ENCODE measurements around the gene KLHDC7B. TPM values are rescaled to one million over a fixed set of nuclear protein-coding genes. Genes with fewer than 3 reads are reported as not detected.

Gene KLHDC7B
- total and polyA plus RNA-seq, 2 of the 13 experiments (the other 11 are each of a cell fraction or from before 2014, with no cell fraction given): 0.11 TPM; not detected in 1

DNA sequence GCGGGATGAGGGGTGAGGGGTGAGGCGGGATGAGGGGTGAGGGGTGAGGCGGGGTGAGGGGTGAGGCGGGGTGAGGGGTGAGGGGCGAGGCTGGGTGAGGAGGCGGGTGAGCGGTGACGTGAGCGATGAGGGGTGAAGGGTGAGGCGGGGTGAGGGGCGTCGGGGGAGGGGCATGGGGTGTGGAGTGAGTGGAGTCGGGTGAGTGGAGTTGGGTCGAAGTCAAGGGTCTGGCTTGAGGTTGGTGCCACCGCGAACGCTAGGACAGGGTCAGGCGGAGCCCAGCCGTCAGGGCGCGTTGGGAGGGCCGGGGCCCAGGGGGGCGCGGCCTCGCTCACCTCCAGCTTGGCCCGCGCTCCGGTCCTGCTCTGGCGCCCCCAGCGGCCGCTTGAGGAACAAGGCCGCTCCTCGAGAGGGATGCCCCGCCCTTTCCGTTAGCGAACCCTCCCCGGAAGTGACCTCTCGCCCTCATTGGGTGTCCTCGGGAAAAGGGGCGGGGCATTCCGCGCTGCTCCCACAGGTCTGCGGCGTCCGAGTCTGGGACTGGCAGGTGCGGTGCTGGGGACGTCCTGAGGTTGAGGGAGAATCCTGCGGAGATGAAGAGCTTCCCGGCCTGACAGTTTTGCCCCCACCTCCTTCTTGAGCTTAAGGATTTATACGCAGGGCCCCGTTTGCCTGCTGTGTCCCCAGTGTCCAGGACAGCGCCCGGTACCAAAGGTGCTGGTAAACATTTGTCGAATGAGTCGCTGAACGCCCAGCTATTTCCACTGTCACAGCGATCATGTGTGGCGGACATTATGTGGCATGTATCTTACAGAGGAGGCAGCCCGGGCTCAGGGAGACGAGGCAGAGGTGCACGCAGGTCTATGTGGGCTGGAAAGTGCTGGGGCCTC lies 17.1 kb downstream of the KLHDC7B start, which contains the start of gene SYCE3 (continued):
- TF ChIP-seq, protein P1, sequence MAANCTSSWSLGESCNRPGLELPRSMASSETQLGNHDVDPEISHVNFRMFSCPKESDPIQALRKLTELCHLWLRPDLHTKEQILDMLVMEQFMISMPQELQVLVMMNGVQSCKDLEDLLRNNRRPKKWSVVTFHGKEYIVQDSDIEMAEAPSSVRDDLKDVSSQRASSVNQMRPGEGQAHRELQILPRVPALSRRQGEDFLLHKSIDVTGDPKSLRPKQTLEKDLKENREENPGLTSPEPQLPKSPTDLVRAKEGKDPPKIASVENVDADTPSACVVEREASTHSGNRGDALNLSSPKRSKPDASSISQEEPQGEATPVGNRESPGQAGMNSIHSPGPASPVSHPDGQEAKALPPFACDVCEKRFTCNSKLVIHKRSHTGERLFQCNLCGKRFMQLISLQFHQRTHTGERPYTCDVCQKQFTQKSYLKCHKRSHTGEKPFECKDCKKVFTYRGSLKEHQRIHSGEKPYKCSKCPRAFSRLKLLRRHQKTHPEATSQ (CRISPR knock-in tag; IDR thresholded peaks at IDR 0.05; ENCODE audit: borderline replicate concordance): no peak
- TF ChIP-seq MTA3 (CRISPR knock-in tag; IDR thresholded peaks at IDR 0.05) (no peak), ZFY (CRISPR knock-in tag; IDR thresholded peaks at IDR 0.05) (peak; percentile 52; the same call in 1 of the 2 replicates), U2AF2 (IDR thresholded peaks at IDR 0.05; ENCODE audit: low read depth, low read length) (no peak), MED13 (CRISPR knock-in tag; IDR thresholded peaks at IDR 0.05) (no peak), ZSCAN21 (CRISPR knock-in tag; IDR thresholded peaks at IDR 0.05; ENCODE audit: borderline replicate concordance) (0 out of 2 replicates have a peak, but pooled peaks have one; percentile 28), NFKB2 (CRISPR knock-in tag; IDR thresholded peaks at IDR 0.05; ENCODE audit: borderline replicate concordance) (0 out of 2 replicates have a peak, but pooled peaks have one; percentile 6), SPEN (CRISPR knock-in tag; IDR thresholded peaks at IDR 0.05; ENCODE audit: low read depth) (peak; percentile 88), NFIC (IDR thresholded peaks at IDR 0.05; ENCODE audit: low read length) (no peak), PCBP1 (IDR thresholded peaks at IDR 0.05; ENCODE audit: borderline replicate concordance, low read depth, low read length) (no peak), GABPA (IDR thresholded peaks at IDR 0.05; ENCODE audit: low read depth, low read length) (peak; percentile 74), GABPA (CRISPR knock-in tag; IDR thresholded peaks at IDR 0.05; ENCODE audit: low read depth) (peak; percentile 91)
- TF ChIP-seq, protein P2, sequence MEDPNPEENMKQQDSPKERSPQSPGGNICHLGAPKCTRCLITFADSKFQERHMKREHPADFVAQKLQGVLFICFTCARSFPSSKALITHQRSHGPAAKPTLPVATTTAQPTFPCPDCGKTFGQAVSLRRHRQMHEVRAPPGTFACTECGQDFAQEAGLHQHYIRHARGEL (CRISPR knock-in tag; IDR thresholded peaks at IDR 0.05): no peak
- TF ChIP-seq, protein P3, sequence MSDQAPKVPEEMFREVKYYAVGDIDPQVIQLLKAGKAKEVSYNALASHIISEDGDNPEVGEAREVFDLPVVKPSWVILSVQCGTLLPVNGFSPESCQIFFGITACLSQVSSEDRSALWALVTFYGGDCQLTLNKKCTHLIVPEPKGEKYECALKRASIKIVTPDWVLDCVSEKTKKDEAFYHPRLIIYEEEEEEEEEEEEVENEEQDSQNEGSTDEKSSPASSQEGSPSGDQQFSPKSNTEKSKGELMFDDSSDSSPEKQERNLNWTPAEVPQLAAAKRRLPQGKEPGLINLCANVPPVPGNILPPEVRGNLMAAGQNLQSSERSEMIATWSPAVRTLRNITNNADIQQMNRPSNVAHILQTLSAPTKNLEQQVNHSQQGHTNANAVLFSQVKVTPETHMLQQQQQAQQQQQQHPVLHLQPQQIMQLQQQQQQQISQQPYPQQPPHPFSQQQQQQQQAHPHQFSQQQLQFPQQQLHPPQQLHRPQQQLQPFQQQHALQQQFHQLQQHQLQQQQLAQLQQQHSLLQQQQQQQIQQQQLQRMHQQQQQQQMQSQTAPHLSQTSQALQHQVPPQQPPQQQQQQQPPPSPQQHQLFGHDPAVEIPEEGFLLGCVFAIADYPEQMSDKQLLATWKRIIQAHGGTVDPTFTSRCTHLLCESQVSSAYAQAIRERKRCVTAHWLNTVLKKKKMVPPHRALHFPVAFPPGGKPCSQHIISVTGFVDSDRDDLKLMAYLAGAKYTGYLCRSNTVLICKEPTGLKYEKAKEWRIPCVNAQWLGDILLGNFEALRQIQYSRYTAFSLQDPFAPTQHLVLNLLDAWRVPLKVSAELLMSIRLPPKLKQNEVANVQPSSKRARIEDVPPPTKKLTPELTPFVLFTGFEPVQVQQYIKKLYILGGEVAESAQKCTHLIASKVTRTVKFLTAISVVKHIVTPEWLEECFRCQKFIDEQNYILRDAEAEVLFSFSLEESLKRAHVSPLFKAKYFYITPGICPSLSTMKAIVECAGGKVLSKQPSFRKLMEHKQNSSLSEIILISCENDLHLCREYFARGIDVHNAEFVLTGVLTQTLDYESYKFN (CRISPR knock-in tag; conservative IDR thresholded peaks at IDR 0.05): peak; percentile 35
- TF ChIP-seq, protein P4, sequence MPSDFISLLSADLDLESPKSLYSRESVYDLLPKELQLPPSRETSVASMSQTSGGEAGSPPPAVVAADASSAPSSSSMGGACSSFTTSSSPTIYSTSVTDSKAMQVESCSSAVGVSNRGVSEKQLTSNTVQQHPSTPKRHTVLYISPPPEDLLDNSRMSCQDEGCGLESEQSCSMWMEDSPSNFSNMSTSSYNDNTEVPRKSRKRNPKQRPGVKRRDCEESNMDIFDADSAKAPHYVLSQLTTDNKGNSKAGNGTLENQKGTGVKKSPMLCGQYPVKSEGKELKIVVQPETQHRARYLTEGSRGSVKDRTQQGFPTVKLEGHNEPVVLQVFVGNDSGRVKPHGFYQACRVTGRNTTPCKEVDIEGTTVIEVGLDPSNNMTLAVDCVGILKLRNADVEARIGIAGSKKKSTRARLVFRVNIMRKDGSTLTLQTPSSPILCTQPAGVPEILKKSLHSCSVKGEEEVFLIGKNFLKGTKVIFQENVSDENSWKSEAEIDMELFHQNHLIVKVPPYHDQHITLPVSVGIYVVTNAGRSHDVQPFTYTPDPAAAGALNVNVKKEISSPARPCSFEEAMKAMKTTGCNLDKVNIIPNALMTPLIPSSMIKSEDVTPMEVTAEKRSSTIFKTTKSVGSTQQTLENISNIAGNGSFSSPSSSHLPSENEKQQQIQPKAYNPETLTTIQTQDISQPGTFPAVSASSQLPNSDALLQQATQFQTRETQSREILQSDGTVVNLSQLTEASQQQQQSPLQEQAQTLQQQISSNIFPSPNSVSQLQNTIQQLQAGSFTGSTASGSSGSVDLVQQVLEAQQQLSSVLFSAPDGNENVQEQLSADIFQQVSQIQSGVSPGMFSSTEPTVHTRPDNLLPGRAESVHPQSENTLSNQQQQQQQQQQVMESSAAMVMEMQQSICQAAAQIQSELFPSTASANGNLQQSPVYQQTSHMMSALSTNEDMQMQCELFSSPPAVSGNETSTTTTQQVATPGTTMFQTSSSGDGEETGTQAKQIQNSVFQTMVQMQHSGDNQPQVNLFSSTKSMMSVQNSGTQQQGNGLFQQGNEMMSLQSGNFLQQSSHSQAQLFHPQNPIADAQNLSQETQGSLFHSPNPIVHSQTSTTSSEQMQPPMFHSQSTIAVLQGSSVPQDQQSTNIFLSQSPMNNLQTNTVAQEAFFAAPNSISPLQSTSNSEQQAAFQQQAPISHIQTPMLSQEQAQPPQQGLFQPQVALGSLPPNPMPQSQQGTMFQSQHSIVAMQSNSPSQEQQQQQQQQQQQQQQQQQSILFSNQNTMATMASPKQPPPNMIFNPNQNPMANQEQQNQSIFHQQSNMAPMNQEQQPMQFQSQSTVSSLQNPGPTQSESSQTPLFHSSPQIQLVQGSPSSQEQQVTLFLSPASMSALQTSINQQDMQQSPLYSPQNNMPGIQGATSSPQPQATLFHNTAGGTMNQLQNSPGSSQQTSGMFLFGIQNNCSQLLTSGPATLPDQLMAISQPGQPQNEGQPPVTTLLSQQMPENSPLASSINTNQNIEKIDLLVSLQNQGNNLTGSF (CRISPR knock-in tag; IDR thresholded peaks at IDR 0.05): no peak
